Hepatocyte (in vitro differentiated cells): ENCODE measurements around the gene DACT2.

Source experiments
- EZH2 ChIP-seq: fragments of 200-600 bp; sonication (generic); IDR thresholded peaks from 2 replicates; pipeline ENCODE4 v1.6.1; 2016; ENCODE audit warnings: antibody characterized with exemption, mild to moderate bottlenecking, borderline replicate concordance
- EZH2phosphoT487 ChIP-seq: fragments of 200-600 bp; sonication (generic); IDR thresholded peaks from one replicate; pipeline ENCODE4 v1.6.1; 2018; ENCODE audit warnings: antibody characterized with exemption, mild to moderate bottlenecking, low read depth, moderate library complexity; ENCODE audit not compliant: unreplicated experiment, severe bottlenecking
- TF ChIP-seq, protein P1 (sequence below): fragments of 200-600 bp; sonication (generic); IDR thresholded peaks from 2 replicates; pipeline ENCODE4 v1.5.1; 2016; ENCODE audit warnings: antibody characterized with exemption, mild to moderate bottlenecking; ENCODE audit not compliant: poor library complexity

DNA sequence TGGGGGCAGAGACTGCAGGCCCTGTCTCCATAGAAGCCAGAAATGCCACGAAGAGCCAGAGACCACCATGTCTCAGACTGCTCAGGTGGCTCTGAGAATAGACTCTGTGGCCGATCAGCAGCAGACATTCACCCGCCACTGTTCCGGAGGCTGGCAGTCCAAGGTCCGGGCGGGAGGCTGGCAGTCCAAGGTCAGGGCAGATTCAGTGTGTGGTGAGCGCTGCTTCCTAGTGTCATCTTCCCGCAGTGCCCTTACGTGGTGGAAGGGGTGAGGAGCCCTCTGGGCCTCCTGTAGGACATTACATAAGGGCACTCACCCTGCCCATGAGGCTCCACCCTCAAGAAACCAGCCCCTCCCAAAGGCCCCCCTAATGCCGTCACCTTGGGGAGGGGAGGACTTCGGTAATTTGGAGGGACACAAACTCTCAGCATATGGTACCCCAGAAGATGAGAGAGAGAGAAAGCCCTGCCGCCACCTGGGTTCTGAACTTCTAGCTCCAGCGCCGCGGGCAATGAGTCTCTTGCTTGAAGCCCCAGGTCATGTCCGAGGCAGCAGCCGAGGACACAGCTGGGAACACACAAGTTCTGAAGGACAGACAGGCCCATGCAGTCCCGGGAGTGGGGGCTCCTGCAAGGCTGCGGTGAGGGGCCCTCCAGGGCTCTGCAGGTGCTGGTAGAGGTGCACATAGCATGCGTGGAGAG lies 36.4 kb downstream of the DACT2 start:
- TF ChIP-seq, protein P1, sequence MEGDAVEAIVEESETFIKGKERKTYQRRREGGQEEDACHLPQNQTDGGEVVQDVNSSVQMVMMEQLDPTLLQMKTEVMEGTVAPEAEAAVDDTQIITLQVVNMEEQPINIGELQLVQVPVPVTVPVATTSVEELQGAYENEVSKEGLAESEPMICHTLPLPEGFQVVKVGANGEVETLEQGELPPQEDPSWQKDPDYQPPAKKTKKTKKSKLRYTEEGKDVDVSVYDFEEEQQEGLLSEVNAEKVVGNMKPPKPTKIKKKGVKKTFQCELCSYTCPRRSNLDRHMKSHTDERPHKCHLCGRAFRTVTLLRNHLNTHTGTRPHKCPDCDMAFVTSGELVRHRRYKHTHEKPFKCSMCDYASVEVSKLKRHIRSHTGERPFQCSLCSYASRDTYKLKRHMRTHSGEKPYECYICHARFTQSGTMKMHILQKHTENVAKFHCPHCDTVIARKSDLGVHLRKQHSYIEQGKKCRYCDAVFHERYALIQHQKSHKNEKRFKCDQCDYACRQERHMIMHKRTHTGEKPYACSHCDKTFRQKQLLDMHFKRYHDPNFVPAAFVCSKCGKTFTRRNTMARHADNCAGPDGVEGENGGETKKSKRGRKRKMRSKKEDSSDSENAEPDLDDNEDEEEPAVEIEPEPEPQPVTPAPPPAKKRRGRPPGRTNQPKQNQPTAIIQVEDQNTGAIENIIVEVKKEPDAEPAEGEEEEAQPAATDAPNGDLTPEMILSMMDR: no peak
- TF ChIP-seq EZH2 (no peak), EZH2phosphoT487 (no peak)
